ENCODE results near the gene ITGA7. TPM values are rescaled to one million over a fixed set of nuclear protein-coding genes. Genes with fewer than 3 reads are reported as not detected.

The ITGA7 gene
- polyA plus RNA-seq, 1 of the 3 experiments (the other 2 are of a cell fraction): 19.7 TPM

GRCh38 chr12:55700255-55701018 is 7.3 kb downstream of the ITGA7 start (continued):
- no peak for TF ChIP-seq CTCF (IDR thresholded peaks at IDR 0.05)
- TF ChIP-seq SIN3A (IDR thresholded peaks at IDR 0.05; ENCODE audit: borderline replicate concordance, low read depth, low read length): no peak
- TF ChIP-seq MEF2A (IDR thresholded peaks at IDR 0.05; ENCODE audit: borderline replicate concordance, low read depth): no peak
- no peak for TF ChIP-seq RCOR1 (IDR thresholded peaks at IDR 0.05; ENCODE audit: low read length)

DNA sequence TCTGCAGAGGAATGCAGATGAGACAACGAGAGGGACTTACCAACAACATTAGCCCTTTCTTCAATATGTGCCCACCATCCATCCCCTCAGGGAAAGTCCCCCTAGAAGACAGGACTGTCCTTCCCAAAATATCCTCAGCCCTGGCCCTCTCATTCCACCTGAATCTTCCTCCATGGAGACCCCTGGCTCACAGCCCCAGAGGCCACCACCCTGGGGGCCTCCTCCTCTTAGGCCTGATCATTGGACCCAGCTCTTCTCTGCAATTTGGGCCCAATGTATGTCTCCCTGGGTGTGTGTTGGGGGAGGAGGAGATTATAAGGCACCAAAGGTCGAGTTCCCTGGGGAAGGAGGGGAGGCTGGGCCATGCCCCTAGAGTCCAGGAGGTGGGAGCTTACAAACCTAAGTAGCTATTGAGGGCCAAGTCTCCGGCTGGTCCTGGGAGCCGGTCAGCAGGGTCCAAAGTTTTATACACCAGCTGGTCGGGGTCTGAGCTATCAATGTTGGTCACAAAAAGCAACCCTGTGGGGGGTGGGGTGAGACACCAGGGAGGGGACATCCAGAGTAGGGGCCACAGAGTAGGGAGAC is 8.1 kb downstream of the ITGA7 start:
- ChIA-PET POLR2A (interaction anchor here (1.0 kb wide), 1 partner anchor 16 kb away, joined by 3 read pairs; the partner anchor contains the start of gene BLOC1S1), CTCF (interaction anchor here (0.9 to 2.0 kb wide), 3 partner anchors 11 to 53 kb away, joined by 3 to 5 read pairs (median 3); a partner anchor contains a TSS)
- TF ChIP-seq GATA2 (CRISPR knock-in tag; IDR thresholded peaks at IDR 0.05): no peak
- TF ChIP-seq POLR2AphosphoS5 (IDR thresholded peaks at IDR 0.05; ENCODE audit: low read depth, low read length): no peak
- no peak for TF ChIP-seq ZBTB33 (IDR thresholded peaks at IDR 0.05; ENCODE audit: borderline replicate concordance, low read depth)
- no peak for TF ChIP-seq REST (IDR thresholded peaks at IDR 0.05; ENCODE audit: low read depth, low read length)
- TF ChIP-seq GABPA (IDR thresholded peaks at IDR 0.05; ENCODE audit: low read depth): no peak
- TF ChIP-seq FOXJ3 (CRISPR knock-in tag; IDR thresholded peaks at IDR 0.05): no peak
- TF ChIP-seq, protein P1, sequence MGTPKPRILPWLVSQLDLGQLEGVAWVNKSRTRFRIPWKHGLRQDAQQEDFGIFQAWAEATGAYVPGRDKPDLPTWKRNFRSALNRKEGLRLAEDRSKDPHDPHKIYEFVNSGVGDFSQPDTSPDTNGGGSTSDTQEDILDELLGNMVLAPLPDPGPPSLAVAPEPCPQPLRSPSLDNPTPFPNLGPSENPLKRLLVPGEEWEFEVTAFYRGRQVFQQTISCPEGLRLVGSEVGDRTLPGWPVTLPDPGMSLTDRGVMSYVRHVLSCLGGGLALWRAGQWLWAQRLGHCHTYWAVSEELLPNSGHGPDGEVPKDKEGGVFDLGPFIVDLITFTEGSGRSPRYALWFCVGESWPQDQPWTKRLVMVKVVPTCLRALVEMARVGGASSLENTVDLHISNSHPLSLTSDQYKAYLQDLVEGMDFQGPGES (IDR thresholded peaks at IDR 0.05; ENCODE audit: low read depth, low read length): no peak
- no peak for TF ChIP-seq CHD2 (IDR thresholded peaks at IDR 0.05; ENCODE audit: low read length, partially characterized antibody)
- TF ChIP-seq, protein P2, sequence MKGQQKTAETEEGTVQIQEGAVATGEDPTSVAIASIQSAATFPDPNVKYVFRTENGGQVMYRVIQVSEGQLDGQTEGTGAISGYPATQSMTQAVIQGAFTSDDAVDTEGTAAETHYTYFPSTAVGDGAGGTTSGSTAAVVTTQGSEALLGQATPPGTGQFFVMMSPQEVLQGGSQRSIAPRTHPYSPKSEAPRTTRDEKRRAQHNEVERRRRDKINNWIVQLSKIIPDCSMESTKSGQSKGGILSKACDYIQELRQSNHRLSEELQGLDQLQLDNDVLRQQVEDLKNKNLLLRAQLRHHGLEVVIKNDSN (IDR thresholded peaks at IDR 0.05; ENCODE audit: borderline replicate concordance, low read depth): no peak
- TF ChIP-seq MXI1 (IDR thresholded peaks at IDR 0.05; ENCODE audit: low read depth, low read length): no peak
- no peak for TF ChIP-seq FOSL2 (IDR thresholded peaks at IDR 0.05; ENCODE audit: borderline replicate concordance, low read depth)
- TF ChIP-seq JUND (IDR thresholded peaks at IDR 0.05): no peak
- no peak for TF ChIP-seq TEAD4 (IDR thresholded peaks at IDR 0.05; ENCODE audit: borderline replicate concordance, insufficient read depth)
- TF ChIP-seq EP300 (IDR thresholded peaks at IDR 0.05; ENCODE audit: borderline replicate concordance in 1 of 2, low read depth in 1 of 2, low read length in 1 of 2): no peak
- no peak for TF ChIP-seq EZH2phosphoT487 (IDR thresholded peaks at IDR 0.05; ENCODE audit: borderline replicate concordance, low read depth)
- WGBS (ENCODE audit: low lambda C conversion rate): 65% methylated on average over 4 of the region's 5 CpGs
- no peak overlapping the region for H2AFZ ChIP-seq (ENCODE audit: low read depth)
- peaks cover 0 to 3% of the 10 kb centered on the region in 2 experiments; a peak in 1 of 4 replicates for H3K4me1 ChIP-seq (ENCODE audit: control insufficient read depth in 1 of 2, insufficient read depth in 2 of 2, low read depth in 1 of 2, low read length in 1 of 2)
- no peak overlapping the region for H3K9ac ChIP-seq
- no peak overlapping the region for H3K4me3 ChIP-seq (ENCODE audit: low read depth in 2 of 2, low read length in 1 of 2)
- no peak overlapping the region for H3K4me2 ChIP-seq
- no peaks in the 10 kb centered on the region for H3K36me3 ChIP-seq (replicated peaks in 1 of 2; ENCODE audit: control insufficient read depth in 1 of 2, insufficient read depth in 2 of 2, low read length in 1 of 2)
- H4K20me1 ChIP-seq (ENCODE audit: insufficient read depth): no peaks in the 10 kb centered on the region
- no peaks in the 10 kb centered on the region for H3K9me2 ChIP-seq
- no peak for DNase-seq
- no peak overlapping the region for H3K27ac ChIP-seq (ENCODE audit: low read depth in 2 of 2, low read length in 1 of 2)
- no peaks in the 10 kb centered on the region for H3F3A ChIP-seq (replicated peaks; ENCODE audit: insufficient read depth)
- H3K9me3 ChIP-seq: no peaks in the 10 kb centered on the region
- H3K27me3 ChIP-seq (ENCODE audit: insufficient read depth): no peaks in the 10 kb centered on the region
- H3K79me2 ChIP-seq (ENCODE audit: insufficient read depth): no peaks in the 10 kb centered on the region

Data from SK-N-SH (cell line).